ENCODE data around the gene CISD1.

DNA sequence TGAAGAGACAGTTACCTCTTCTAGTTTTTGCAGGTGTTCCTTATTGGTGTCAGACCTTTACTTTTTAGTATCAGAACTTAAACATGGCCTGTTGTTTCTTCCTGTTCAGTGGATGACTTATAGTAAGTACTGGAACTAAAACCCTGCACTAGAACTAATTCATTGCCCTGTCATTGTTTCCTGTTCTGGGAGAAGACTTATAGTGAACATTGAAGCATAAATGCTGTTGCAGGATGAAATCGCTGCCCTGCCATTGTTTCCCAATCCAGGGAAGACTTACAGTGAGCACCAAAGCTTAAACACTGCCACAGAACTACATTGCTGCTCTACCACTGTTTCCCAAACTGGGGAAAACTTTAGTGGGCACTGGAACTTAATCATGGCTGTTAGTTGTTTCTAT is 14.3 kb upstream of the CISD1 start:
- TF ChIP-seq CTCF (IDR thresholded peaks at IDR 0.05): no peak
- no peak for TF ChIP-seq POLR2A (IDR thresholded peaks at IDR 0.05)
